BJ (cell line): ENCODE measurements around the gene MTUS2. TPM values are rescaled to one million over a fixed set of nuclear protein-coding genes. Genes with fewer than 3 reads are reported as not detected.
A peak's percentile ranks its signal among the peaks of the same experiment; 100 is the strongest.
"Not testable (repeated sequence)": the region's sequence is repeated elsewhere in the genome, so short reads cannot be mapped to it uniquely, and the experiment has no call there.

ENCODE experiments used
- CTCF ChIA-PET: fragments of 350-600 bp; formaldehyde crosslinking; extraction: SDS; loops from one replicate; lab custom pipeline; 2021; ENCODE audit warnings: antibody characterized with exemption, inconsistent platforms; lab: Yijun Ruan, JAX
- POLR2A ChIA-PET: fragments of 300-600 bp; sonication (Branson Sonifier 250); formaldehyde crosslinking; extraction: SDS; loops from one replicate; lab custom pipeline; 2021; ENCODE audit warnings: antibody characterized with exemption; lab: Charles Lee
- DNase-seq: peaks from one replicate; pipeline ENCODE4 v3.0.0-alpha.2; 2011; ENCODE audit warnings: low read depth
- H3K27me3 ChIP-seq: 2 replicates; pipeline ENCODE4 v1.6.0; 2011; ENCODE audit warnings: low read length; ENCODE audit not compliant: control insufficient read depth, insufficient read depth
- H3K36me3 ChIP-seq: 2 replicates; pipeline ENCODE4 v1.5.1; 2011; ENCODE audit warnings: low read length; ENCODE audit not compliant: control insufficient read depth, insufficient read depth
- H3K4me3 ChIP-seq: 2 replicates; pipeline ENCODE4 v1.5.1; 2011; ENCODE audit warnings: low read depth, mild to moderate bottlenecking, control low read depth, low read length
- polyA plus RNA-seq: library from polyadenylated mRNA; depleted of rRNA; stranded (reverse); fragments of >200 nt; gene quantifications from 2 replicates; pipeline ENCODE4 v1.2.3, GENCODE V29; 2011
- TF ChIP-seq, protein P1 (sequence below): IDR thresholded peaks from 2 replicates; pipeline ENCODE4 v1.5.1; 2011; ENCODE audit warnings: low read depth, mild to moderate bottlenecking, control low read depth, inconsistent platforms, low read length, moderate library complexity; ENCODE audit not compliant: insufficient read depth

Gene MTUS2
- polyA plus RNA-seq, 1 experiment: 0.05 TPM

DNA sequence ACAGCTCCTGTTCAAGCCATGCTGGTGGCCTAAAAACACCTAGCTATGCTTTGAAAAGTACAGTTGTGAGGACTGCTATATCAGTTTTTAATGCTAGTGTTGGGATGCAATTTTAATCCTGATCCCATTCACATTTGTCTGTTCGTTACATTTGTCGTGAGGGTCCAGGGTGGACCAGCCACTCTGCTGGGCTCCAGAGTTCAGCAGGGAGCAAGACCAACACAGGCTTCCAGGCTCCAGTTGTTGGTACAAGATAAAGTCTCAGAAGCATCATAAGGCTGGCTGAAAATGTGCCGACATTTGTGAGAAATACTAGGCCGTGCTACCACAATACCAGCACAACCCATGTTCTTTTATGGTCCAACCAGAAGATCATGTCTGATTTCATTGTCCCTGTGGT lies 564.7 kb downstream of the MTUS2 start:
- TF ChIP-seq, protein P1, sequence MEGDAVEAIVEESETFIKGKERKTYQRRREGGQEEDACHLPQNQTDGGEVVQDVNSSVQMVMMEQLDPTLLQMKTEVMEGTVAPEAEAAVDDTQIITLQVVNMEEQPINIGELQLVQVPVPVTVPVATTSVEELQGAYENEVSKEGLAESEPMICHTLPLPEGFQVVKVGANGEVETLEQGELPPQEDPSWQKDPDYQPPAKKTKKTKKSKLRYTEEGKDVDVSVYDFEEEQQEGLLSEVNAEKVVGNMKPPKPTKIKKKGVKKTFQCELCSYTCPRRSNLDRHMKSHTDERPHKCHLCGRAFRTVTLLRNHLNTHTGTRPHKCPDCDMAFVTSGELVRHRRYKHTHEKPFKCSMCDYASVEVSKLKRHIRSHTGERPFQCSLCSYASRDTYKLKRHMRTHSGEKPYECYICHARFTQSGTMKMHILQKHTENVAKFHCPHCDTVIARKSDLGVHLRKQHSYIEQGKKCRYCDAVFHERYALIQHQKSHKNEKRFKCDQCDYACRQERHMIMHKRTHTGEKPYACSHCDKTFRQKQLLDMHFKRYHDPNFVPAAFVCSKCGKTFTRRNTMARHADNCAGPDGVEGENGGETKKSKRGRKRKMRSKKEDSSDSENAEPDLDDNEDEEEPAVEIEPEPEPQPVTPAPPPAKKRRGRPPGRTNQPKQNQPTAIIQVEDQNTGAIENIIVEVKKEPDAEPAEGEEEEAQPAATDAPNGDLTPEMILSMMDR: no peak
- Histone ChIP-seq H3K4me3 (no peak overlapping the region), H3K36me3 (no peaks in the 10 kb centered on the region), H3K27me3 (peaks cover 5% of the 10 kb centered on the region)
- ChIA-PET POLR2A (interaction anchor here (0.6 kb wide), 1 partner anchor 20 kb away, joined by 8 read pairs; no protein-coding TSS in a partner anchor), CTCF (interaction anchor here (2.0 kb wide), 1 partner anchor 21 kb away, joined by 5 read pairs; no protein-coding TSS in a partner anchor)
- no peak for DNase-seq

GRCh38 chr13:29386246-29386645 lies 566.1 kb downstream of the MTUS2 start:
- H3K27me3 ChIP-seq: peaks cover 4% of the 10 kb centered on the region
- no peaks in the 10 kb centered on the region for H3K36me3 ChIP-seq
- POLR2A ChIA-PET: no interaction called here
- no peak overlapping the region for H3K4me3 ChIP-seq
- TF ChIP-seq, protein P1: no peak
- DNase-seq: no peak
- CTCF ChIA-PET: no interaction called here

DNA sequence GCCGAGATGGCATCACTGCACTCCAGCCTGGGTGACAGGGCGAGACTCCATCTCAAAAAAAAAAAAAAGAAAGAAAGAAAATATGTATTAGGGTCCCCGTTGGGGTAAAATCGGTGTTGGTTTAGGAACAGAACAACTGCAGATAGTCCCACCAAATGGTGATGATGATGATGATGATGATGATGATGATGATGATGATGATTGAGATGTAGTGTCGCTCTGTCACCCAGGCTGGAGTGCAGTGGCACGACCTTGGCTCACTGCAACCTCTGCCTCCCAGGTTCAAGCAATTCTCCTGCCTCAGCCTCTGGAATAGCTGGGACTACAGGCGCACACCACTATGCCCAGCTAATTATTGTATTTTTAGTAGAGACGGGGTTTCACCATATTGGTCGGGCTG lies 570.5 kb downstream of the MTUS2 start:
- POLR2A ChIA-PET, DNase-seq, CTCF ChIA-PET, H3K36me3 ChIP-seq, H3K4me3 ChIP-seq: not testable (repeated sequence)
- H3K27me3 ChIP-seq: peaks cover 16% of the 10 kb centered on the region

- CTCF ChIA-PET: no interaction called here
- TF ChIP-seq, protein P1: no peak
- H3K4me3 ChIP-seq: no peak overlapping the region
- H3K27me3 ChIP-seq: peaks cover 23% of the 10 kb centered on the region
- DNase-seq: no peak
- POLR2A ChIA-PET: no interaction called here
- H3K36me3 ChIP-seq: no peaks in the 10 kb centered on the region
These were observed 576.3 kb downstream of the MTUS2 start for GRCh38 chr13:29396446-29396845.

- Histone ChIP-seq H3K27me3 (peaks cover 22% of the 10 kb centered on the region), H3K4me3 (no peak overlapping the region), H3K36me3 (no peaks in the 10 kb centered on the region)
- ChIA-PET CTCF (no interaction called here), POLR2A (no interaction called here)
- DNase-seq: no peak
- TF ChIP-seq, protein P1: 0 out of 2 replicates have a peak, but pooled peaks have one; percentile 11
These were observed 577.1 kb downstream of the MTUS2 start for GRCh38 chr13:29397265-29397664.

DNA sequence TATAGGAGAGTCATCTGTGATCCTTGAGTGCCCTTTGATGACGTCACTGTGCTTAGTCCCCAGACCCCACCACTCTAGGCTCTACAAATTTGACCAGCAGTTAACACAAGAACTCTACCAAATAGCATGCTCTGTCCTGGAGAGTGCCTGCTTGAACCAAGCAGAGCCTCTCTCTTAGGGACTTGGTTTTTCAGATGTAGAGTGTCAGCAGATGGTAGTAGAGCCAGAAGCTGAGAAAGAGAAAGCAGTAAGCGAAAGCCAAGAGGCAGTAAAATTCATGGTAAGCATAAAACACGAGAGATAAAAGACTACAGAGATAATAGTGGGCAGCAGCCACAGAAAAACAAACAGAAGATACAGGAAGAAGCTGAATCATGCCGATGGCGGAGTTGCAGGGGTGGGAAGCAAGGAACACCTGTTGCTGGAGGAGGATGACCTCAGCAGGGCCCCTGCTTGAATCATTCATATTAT lies 582.1 kb downstream of the MTUS2 start:
- ChIA-PET CTCF (no interaction called here), POLR2A (no interaction called here)
- Histone ChIP-seq H3K36me3 (no peaks in the 10 kb centered on the region), H3K27me3 (peaks cover 5% of the 10 kb centered on the region), H3K4me3 (no peak overlapping the region)
- TF ChIP-seq, protein P1: no peak
- DNase-seq: no peak
